ENCODE data around the gene RRP1B. TPM values are rescaled to one million over a fixed set of nuclear protein-coding genes. Genes with fewer than 3 reads are reported as not detected.

The RRP1B gene
- total and polyA plus RNA-seq, 2 experiments from 2014 or later: 54.8 to 95.7 TPM

- H2AFZ ChIP-seq: no peak overlapping the region
- H3K27ac Mint-ChIP-seq: no peak overlapping the region
- no peaks in the 10 kb centered on the region for H3K36me3 ChIP-seq (ENCODE audit: insufficient read depth)
- DNase-seq (ENCODE audit: low spot score) (peak; percentile 51), ATAC-seq (peak; percentile 17; the same call in 2 of the 3 replicates)
- peaks cover 10% of the 10 kb centered on the region for H3F3A ChIP-seq (replicated peaks; ENCODE audit: low read depth)
- H3K36me3 Mint-ChIP-seq (ENCODE audit: low read depth): peaks cover 18% of the 10 kb centered on the region
- H3K4me2 ChIP-seq: no peak overlapping the region
- no peak overlapping the region for H3K4me3 ChIP-seq
- no peaks in the 10 kb centered on the region for H3K27me3 ChIP-seq (ENCODE audit: insufficient read depth)
- H3K9me2 ChIP-seq (ENCODE audit: insufficient read depth): no peaks in the 10 kb centered on the region
- peaks cover 15% of the 10 kb centered on the region for H3K4me1 Mint-ChIP-seq
- no peak overlapping the region for H3K4me3 Mint-ChIP-seq
- H4K20me1 ChIP-seq (replicated peaks; ENCODE audit: insufficient read depth): peaks cover 4% of the 10 kb centered on the region; the same call in 1 of the 2 replicates
- no peak for TF ChIP-seq STAT1 (IDR thresholded peaks at IDR 0.05; ENCODE audit: unreplicated experiment)
- TF ChIP-seq CTCF (conservative IDR thresholded peaks at IDR 0.05; ENCODE audit: low read depth in 2 of 2): no peak
- TF ChIP-seq CREB1 (CRISPR knock-in tag; IDR thresholded peaks at IDR 0.05; ENCODE audit: low read depth): no peak
- no peak for TF ChIP-seq ZNF114 (CRISPR knock-in tag; IDR thresholded peaks at IDR 0.05)
- no peak for TF ChIP-seq JUNB (IDR thresholded peaks at IDR 0.05; ENCODE audit: unreplicated experiment)
- no peak for TF ChIP-seq POLR2AphosphoS5 (IDR thresholded peaks at IDR 0.05; ENCODE audit: low read depth)
- no peak for TF ChIP-seq EZH2phosphoT487 (IDR thresholded peaks at IDR 0.05; ENCODE audit: unreplicated experiment)
- TF ChIP-seq, protein P1, sequence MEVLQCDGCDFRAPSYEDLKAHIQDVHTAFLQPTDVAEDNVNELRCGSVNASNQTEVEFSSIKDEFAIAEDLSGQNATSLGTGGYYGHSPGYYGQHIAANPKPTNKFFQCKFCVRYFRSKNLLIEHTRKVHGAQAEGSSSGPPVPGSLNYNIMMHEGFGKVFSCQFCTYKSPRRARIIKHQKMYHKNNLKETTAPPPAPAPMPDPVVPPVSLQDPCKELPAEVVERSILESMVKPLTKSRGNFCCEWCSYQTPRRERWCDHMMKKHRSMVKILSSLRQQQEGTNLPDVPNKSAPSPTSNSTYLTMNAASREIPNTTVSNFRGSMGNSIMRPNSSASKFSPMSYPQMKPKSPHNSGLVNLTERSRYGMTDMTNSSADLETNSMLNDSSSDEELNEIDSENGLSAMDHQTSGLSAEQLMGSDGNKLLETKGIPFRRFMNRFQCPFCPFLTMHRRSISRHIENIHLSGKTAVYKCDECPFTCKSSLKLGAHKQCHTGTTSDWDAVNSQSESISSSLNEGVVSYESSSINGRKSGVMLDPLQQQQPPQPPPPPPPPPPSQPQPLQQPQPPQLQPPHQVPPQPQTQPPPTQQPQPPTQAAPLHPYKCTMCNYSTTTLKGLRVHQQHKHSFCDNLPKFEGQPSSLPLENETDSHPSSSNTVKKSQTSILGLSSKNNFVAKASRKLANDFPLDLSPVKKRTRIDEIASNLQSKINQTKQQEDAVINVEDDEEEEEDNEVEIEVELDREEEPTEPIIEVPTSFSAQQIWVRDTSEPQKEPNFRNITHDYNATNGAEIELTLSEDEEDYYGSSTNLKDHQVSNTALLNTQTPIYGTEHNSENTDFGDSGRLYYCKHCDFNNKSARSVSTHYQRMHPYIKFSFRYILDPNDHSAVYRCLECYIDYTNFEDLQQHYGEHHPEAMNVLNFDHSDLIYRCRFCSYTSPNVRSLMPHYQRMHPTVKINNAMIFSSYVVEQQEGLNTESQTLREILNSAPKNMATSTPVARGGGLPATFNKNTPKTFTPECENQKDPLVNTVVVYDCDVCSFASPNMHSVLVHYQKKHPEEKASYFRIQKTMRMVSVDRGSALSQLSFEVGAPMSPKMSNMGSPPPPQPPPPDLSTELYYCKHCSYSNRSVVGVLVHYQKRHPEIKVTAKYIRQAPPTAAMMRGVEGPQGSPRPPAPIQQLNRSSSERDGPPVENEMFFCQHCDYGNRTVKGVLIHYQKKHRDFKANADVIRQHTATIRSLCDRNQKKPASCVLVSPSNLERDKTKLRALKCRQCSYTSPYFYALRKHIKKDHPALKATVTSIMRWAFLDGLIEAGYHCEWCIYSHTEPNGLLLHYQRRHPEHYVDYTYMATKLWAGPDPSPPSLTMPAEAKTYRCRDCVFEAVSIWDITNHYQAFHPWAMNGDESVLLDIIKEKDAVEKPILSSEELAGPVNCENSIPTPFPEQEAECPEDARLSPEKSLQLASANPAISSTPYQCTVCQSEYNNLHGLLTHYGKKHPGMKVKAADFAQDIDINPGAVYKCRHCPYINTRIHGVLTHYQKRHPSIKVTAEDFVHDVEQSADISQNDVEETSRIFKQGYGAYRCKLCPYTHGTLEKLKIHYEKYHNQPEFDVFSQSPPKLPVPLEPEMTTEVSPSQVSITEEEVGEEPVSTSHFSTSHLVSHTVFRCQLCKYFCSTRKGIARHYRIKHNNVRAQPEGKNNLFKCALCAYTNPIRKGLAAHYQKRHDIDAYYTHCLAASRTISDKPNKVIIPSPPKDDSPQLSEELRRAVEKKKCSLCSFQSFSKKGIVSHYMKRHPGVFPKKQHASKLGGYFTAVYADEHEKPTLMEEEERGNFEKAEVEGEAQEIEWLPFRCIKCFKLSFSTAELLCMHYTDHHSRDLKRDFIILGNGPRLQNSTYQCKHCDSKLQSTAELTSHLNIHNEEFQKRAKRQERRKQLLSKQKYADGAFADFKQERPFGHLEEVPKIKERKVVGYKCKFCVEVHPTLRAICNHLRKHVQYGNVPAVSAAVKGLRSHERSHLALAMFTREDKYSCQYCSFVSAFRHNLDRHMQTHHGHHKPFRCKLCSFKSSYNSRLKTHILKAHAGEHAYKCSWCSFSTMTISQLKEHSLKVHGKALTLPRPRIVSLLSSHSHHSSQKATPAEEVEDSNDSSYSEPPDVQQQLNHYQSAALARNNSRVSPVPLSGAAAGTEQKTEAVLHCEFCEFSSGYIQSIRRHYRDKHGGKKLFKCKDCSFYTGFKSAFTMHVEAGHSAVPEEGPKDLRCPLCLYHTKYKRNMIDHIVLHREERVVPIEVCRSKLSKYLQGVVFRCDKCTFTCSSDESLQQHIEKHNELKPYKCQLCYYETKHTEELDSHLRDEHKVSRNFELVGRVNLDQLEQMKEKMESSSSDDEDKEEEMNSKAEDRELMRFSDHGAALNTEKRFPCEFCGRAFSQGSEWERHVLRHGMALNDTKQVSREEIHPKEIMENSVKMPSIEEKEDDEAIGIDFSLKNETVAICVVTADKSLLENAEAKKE (CRISPR knock-in tag; IDR thresholded peaks at IDR 0.05): no peak
- no peak for TF ChIP-seq ZNF331 (CRISPR knock-in tag; IDR thresholded peaks at IDR 0.05; ENCODE audit: low read depth)
- no peak for TF ChIP-seq ETS1 (IDR thresholded peaks at IDR 0.05)
- TF ChIP-seq, protein P2, sequence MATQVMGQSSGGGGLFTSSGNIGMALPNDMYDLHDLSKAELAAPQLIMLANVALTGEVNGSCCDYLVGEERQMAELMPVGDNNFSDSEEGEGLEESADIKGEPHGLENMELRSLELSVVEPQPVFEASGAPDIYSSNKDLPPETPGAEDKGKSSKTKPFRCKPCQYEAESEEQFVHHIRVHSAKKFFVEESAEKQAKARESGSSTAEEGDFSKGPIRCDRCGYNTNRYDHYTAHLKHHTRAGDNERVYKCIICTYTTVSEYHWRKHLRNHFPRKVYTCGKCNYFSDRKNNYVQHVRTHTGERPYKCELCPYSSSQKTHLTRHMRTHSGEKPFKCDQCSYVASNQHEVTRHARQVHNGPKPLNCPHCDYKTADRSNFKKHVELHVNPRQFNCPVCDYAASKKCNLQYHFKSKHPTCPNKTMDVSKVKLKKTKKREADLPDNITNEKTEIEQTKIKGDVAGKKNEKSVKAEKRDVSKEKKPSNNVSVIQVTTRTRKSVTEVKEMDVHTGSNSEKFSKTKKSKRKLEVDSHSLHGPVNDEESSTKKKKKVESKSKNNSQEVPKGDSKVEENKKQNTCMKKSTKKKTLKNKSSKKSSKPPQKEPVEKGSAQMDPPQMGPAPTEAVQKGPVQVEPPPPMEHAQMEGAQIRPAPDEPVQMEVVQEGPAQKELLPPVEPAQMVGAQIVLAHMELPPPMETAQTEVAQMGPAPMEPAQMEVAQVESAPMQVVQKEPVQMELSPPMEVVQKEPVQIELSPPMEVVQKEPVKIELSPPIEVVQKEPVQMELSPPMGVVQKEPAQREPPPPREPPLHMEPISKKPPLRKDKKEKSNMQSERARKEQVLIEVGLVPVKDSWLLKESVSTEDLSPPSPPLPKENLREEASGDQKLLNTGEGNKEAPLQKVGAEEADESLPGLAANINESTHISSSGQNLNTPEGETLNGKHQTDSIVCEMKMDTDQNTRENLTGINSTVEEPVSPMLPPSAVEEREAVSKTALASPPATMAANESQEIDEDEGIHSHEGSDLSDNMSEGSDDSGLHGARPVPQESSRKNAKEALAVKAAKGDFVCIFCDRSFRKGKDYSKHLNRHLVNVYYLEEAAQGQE (IDR thresholded peaks at IDR 0.05; ENCODE audit: unreplicated experiment): no peak
- no peak for TF ChIP-seq NANOG (IDR thresholded peaks at IDR 0.05; ENCODE audit: borderline replicate concordance)
- no peak for TF ChIP-seq EZH2 (IDR thresholded peaks at IDR 0.05; ENCODE audit: low read depth, unreplicated experiment)
- peaks cover 20% of the 10 kb centered on the region for H3K27me3 Mint-ChIP-seq (ENCODE audit: insufficient read depth, low read depth, poor library complexity)
- H3K27ac ChIP-seq (ENCODE audit: low read depth): 0 out of 2 replicates have a peak overlapping the region, but pooled peaks have one; percentile 50
- H3K4me1 ChIP-seq (ENCODE audit: insufficient read depth): 0 out of 2 replicates have a peak, but pooled peaks cover 3% of the 10 kb centered on the region
- no peaks in the 10 kb centered on the region for H3K79me2 ChIP-seq (replicated peaks; ENCODE audit: insufficient read depth)
- no peaks in the 10 kb centered on the region for H3K9me3 Mint-ChIP-seq
These were observed 82.2 kb downstream of the RRP1B start for GRCh38 chr21:43741423-43742096.

All from GM23338 (cell line).